SIG-M5 (cell line): Measurements from ENCODE around the gene XRCC2.
A peak's percentile ranks its signal among the peaks of the same experiment; 100 is the strongest.
"Not testable (repeated sequence)": the region's sequence is repeated elsewhere in the genome, so short reads cannot be mapped to it uniquely, and the experiment has no call there.

ENCODE experiments used
- DNase-seq: peaks from one replicate; lab custom pipeline; 2025; lab: John Stamatoyannopoulos, UW

Gene XRCC2

DNA sequence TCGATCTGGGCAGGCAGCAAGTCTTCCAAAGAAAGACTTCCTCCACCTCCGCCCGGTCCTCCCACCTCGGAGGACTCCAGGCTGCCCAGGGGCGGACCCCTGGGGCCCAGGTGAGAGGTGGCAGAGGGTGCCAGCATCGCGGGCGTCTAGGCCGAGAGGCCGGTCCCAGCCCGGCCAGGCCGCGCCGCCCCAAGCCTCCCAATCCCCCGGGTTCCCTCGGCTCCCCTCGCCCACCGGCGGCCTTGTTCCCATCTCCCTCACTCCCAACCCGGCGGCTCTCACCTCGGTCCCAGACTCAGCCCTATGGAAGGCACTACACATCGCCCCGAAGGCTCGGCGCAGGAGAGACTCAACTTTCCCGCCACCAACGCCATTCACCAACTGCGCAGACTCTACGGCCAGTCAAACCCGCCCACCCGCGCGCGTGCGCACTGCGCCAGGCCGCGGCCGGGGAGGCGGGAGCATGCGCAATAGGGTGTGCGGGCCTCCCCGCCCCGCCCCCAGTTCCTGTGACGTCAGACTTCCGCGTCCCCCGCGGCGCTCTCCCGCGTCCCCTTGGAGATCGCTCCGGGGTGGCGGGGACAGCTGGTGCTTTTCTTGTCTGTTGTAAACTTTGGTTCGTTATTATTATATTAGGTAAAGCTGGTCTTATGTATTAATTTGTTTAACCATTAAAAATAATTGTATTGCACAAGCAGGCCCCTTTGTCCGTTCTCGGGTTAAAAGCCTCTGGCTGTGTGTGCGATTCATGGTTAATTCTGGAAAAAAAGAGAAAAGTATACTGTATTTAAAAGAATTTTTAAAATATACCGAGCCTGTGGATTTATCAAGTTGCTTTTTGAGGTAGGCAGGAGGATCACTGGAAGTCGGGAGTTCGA is at the start of gene XRCC2:
Gene XRCC2 (minus strand): TSS at position 383 of the 878 bp plus-strand sequence. CDS start 62 bp downstream, at position 321.
- peak; percentile 13 for DNase-seq

DNA sequence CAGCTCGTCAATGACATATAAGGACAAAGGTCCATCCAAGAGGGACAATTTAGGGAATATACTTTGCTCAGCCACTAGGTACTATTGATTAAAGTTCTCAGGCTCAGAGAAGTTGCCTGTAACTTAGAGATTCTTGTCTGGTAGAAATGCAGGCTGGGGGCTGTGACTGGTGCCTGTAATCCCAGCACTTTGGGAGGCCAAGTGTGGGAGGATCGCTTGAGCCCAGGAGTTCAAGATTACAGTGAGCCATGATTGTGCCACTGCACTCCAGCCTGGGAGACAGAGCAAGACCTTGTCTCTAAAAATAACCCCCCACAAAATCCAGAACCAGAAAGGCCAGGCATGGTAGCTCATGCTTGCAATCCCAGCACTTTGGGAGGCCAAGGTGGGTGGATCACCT is 47.4 kb upstream of the XRCC2 start:
- DNase-seq = no peak

GRCh38 chr7:152712412-152713042 is 36.6 kb upstream of the XRCC2 start:
- not testable (repeated sequence) for DNase-seq

DNA sequence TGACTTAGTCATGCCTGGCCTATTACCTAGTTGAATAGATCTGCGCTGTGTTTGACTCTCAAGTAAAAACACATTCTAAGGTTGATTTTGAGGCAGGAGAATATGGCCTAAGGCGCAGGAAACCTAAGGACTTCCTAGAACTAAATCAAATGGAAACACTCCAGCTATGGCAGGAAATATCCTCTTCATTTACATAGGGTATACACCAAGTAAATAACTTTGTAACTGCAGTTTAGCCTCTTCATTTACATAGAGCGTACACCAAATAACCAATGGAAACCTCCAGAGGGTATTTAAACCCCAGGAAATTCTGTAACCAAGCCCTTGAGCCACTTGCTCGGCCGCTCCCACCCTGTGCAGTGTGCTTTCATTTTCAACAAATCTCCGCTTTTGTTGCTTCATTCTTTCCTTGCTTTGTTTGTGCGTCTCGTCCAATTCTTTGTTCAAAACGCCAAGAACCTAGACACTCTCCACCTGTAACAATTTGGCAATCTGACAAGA is 35.6 kb upstream of the XRCC2 start:
- no peak for DNase-seq

DNA sequence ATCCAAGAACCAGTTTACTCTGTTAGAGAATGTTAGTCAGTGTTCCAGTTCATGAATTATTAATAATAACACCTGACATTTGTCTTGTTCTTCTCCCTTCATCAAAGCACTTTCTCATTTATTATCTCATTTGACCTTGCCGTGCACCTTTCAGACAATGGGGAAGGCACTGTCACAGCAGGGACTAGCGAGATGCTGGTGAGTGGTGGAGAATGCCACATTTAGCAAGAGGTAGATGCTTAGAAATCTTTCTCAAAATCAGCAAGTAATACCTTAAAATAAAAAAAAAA is 34.2 kb upstream of the XRCC2 start:
- no peak for DNase-seq

DNA sequence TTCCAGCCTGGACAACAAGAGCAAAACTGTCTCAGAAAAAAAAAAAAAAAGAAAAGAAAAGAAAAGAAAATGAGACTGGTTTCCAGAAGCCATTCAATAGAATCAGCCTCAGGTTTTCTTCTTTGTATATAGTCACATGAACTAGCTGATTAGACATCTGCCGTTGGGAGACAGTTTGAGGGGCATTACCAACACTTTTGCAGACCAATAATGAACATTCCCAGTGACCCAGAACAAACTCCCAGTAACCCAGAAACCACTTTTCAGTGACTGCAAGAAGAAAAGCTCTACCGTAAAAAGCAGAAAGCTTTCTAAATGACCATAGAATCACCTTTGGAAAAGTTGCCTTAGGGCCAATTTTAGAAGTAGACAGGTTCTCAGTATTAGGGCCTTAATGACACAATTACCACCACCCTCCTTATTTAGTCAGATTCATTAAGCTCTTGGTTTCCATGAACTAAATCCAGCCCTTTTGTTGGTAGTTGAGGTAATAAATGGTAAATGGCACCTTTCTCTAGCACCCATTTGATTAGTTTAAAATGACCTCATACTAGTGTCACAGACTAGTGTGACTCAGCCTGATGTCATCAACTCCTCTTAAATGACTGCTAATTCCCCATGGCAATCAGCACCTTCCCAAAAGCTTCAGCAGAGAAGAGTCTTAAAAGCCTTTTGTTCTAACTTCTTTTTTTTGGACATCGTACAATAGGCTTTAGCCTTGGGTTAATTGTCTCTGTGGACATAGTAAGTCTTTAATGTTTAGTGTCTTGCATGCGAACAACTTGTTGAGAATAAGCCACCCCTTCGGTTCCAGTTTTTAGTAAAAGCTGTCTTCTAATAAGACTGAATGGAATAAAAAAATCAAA is 33.6 kb upstream of the XRCC2 start:
- no peak for DNase-seq

DNA sequence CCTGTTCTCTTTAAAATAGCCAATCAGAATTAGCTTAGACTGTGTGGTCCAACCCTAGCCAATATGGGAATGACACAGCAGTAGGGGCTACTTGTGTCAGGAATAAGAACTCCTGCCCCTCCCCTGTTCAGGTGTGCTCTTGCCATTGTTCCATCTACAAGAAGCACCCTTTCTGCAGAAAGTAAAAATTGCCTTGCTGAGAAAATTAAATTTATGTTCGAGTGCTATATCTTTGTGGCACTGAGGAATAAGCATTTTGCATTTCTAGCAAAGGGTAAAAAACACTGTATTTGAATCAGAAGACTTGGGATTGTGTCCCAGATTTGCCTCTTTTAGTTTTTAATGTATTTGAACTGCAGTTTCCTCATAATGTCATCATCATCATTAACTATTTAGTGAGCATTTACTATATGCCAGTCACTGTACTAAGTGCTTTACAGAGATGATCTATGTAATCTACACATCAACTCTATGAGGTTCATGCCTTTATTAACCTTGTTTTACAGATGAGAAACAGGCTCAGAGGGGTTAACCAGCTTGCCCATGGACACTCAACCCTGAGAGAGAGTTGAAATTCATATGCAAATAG is 28.9 kb upstream of the XRCC2 start:
- no peak for DNase-seq

- DNase-seq = no peak
Observed at GRCh38 chr7:152699079-152699478, 23.1 kb upstream of the XRCC2 start.

- DNase-seq = not testable (repeated sequence)
Observed at GRCh38 chr7:152697268-152697974, 21.5 kb upstream of the XRCC2 start.

- not testable (repeated sequence) for DNase-seq
Observed at GRCh38 chr7:152692196-152692595, 16.3 kb upstream of the XRCC2 start.

DNA sequence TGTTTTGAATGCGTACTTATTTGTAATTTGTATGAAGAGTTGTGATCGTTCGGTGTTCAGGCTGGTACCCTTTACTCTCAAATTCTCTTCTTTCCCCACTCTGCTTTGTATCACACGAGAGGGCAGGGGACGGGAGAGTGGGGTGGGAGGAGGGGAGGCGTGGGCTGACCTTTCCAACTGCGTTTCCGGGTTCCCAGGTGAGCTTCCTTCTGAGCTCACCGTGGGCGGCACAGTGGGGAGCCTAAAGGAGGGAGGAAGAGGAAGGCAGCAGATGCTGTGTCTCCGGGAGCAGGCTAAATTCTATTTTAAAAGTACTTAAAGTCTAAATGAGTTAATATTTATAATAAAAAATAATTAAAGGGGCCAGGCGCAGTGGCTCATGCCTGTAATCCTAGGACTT is 7.4 kb upstream of the XRCC2 start:
- no peak for DNase-seq

- DNase-seq = no peak
Observed at GRCh38 chr7:152677808-152678670, 2.1 kb upstream of the XRCC2 start.

GRCh38 chr7:152674860-152675758 is 832 bp downstream of the XRCC2 start:
- DNase-seq = no peak

DNA sequence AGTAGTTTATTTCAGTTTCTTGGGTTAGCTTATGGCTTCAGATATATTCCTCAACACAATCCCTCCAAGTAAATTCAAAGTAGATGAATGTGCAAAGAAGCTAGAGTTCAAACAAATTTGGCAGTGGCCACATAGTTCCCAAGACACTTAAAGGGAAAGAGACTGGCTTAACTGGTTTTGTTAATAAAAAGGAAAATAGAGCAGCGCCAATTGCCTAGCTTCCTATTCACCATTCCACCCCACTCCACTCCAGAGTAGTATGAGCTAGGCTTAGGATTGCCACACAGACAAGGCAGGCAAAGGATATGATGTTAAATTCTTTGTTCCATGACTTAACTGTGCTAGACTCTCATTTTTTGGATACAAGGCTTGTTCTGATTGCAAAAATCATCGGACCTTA is 2.0 kb downstream of the XRCC2 start:
- DNase-seq = no peak

DNA sequence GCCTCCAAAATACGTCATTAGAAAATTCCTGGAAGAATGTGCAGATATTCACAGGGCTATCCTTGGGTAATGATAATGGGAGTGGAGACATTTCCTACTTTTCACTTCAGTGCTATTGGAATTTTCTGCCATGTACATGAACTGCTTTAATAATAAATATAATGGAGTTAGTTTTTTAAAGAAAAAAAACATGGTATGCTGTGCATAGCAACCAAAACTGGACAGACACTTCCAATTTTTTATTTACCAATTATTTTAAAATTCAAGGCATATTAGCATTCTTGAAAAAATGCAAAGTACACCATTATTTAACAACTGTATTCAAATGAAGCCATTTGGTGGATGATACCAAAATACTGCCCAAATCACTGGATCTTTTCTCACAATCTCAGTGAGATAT is 3.3 kb downstream of the XRCC2 start:
- DNase-seq = no peak

DNA sequence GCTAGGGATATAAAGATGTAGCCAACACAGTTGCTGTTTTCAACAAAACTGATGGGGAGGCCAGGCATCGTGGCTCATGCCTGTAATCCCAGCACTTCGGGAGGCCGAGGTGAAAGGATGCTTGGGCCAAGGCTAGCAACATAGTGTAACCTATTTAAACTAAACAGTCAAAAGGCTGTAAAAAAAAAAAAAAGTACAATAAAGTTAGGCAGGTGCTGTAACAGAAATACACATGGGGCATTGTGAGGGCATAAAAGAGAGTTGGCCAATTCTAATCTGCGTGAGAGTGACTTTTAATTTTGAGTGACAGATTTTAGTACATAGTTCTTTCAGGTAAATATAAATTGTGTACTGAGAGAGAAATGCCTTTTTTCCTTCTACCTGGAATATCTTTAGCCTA is 6.2 kb downstream of the XRCC2 start:
- no peak for DNase-seq

- no peak for DNase-seq
Observed at GRCh38 chr7:152668975-152669374, 7.0 kb downstream of the XRCC2 start.

GRCh38 chr7:152667958-152668357 is 8.0 kb downstream of the XRCC2 start:
- no peak for DNase-seq

DNA sequence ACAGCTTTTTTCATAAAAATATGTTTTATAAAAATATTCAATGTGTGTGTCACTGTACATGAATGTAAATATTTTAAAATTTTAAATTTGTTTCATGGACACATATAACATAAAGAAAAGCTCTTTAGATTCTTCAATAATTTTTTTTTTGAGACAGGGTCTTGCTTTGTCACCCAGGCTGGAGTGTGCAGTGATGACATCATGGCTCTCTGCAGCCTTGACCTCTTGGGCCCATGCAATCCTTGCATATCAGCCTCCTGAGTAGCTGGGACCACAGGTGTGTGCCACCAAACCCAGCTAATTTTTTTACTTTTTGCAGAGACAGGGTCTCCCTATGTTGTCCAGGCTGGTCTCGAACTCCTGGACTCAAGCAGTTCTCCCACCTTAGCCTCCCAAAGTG is 9.9 kb downstream of the XRCC2 start:
- DNase-seq = no peak
